OCI-LY7 (cell line): ENCODE results near the gene MMP23B.

Source experiments
- CTCF ChIP-seq: fragments of 200-600 bp; sonication (generic); conservative IDR thresholded peaks from 2 replicates; pipeline ENCODE4 v1.5.1; 2014; ENCODE audit warnings: mild to moderate bottlenecking, antibody characterized with exemption, low read length, moderate library complexity, mixed read lengths
- EZH2phosphoT487 ChIP-seq: fragments of 200-600 bp; sonication (generic); IDR thresholded peaks from 2 replicates; pipeline ENCODE4 v1.6.1; 2018; ENCODE audit warnings: low read depth, borderline replicate concordance, mild to moderate bottlenecking, mixed run types, antibody characterized with exemption, low read length, moderate library complexity, mixed read lengths

GRCh38 chr1:1594602-1595260, 37.2 kb upstream of the MMP23B start:
- no peak for TF ChIP-seq CTCF
- no peak for TF ChIP-seq EZH2phosphoT487
